KG1 (cell line): ENCODE results near the gene GALNT7.
"Not testable (repeated sequence)": the region's sequence is repeated elsewhere in the genome, so short reads cannot be mapped to it uniquely, and the experiment has no call there.

ENCODE experiments used
- DNase-seq: peaks from one replicate; lab custom pipeline; 2025; lab: John Stamatoyannopoulos, UW

GALNT7 gene

GRCh38 chr4:173195109-173195508, 26.5 kb downstream of the GALNT7 start:
- DNase-seq = no peak

- no peak for DNase-seq
Observed at GRCh38 chr4:173199553-173199952, 30.9 kb downstream of the GALNT7 start.

- DNase-seq = no peak
Observed at GRCh38 chr4:173200103-173200884, 31.7 kb downstream of the GALNT7 start.

- no peak for DNase-seq
Observed at GRCh38 chr4:173202395-173202794, 33.8 kb downstream of the GALNT7 start.

- no peak for DNase-seq
Observed at GRCh38 chr4:173205656-173206055, 37.0 kb downstream of the GALNT7 start.

GRCh38 chr4:173208420-173208819, 39.8 kb downstream of the GALNT7 start:
- DNase-seq = no peak

- no peak for DNase-seq
Observed at GRCh38 chr4:173211222-173211621, 42.6 kb downstream of the GALNT7 start.

GRCh38 chr4:173211838-173212237, 43.2 kb downstream of the GALNT7 start:
- no peak for DNase-seq

- DNase-seq = no peak
Observed at GRCh38 chr4:173212379-173212778, 43.8 kb downstream of the GALNT7 start.

- no peak for DNase-seq
Observed at GRCh38 chr4:173213296-173213695, 44.7 kb downstream of the GALNT7 start.

- DNase-seq = no peak
Observed at GRCh38 chr4:173214231-173214630, 45.6 kb downstream of the GALNT7 start.

GRCh38 chr4:173214661-173215060, 46.0 kb downstream of the GALNT7 start:
- no peak for DNase-seq

- no peak for DNase-seq
Observed at GRCh38 chr4:173217075-173217474, 48.5 kb downstream of the GALNT7 start.

- no peak for DNase-seq
Observed at GRCh38 chr4:173217727-173218126, 49.1 kb downstream of the GALNT7 start.

GRCh38 chr4:173218411-173219125, 50.0 kb downstream of the GALNT7 start:
- DNase-seq = no peak

GRCh38 chr4:173219126-173219437, 50.5 kb downstream of the GALNT7 start:
- not testable (repeated sequence) for DNase-seq

GRCh38 chr4:173223743-173224142, 55.1 kb downstream of the GALNT7 start:
- no peak for DNase-seq

GRCh38 chr4:173226401-173226888, 57.8 kb downstream of the GALNT7 start:
- no peak for DNase-seq

GRCh38 chr4:173227756-173228155, 59.1 kb downstream of the GALNT7 start:
- no peak for DNase-seq

- no peak for DNase-seq
Observed at GRCh38 chr4:173230062-173230461, 61.5 kb downstream of the GALNT7 start.

GRCh38 chr4:173231916-173232315, 63.3 kb downstream of the GALNT7 start:
- no peak for DNase-seq

GRCh38 chr4:173233857-173234256, 65.2 kb downstream of the GALNT7 start:
- no peak for DNase-seq

- DNase-seq = no peak
Observed at GRCh38 chr4:173235050-173235449, 66.4 kb downstream of the GALNT7 start.
